GM12891 (cell line): ENCODE results near the gene RABEP2.

Experiments used
- POLR2A ChIP-seq: IDR thresholded peaks from 2 replicates; pipeline ENCODE4 v1.6.1; 2011; ENCODE audit warnings: low read depth, low read length, control low read depth
- POU2F2 ChIP-seq: IDR thresholded peaks from 2 replicates; pipeline ENCODE4 v1.6.1; 2011; ENCODE audit warnings: low read depth, mild to moderate bottlenecking, control low read depth, low read length, moderate library complexity
- TAF1 ChIP-seq: IDR thresholded peaks from 2 replicates; pipeline ENCODE4 v1.6.1; 2011; ENCODE audit warnings: low read depth, low read length, control low read depth

DNA sequence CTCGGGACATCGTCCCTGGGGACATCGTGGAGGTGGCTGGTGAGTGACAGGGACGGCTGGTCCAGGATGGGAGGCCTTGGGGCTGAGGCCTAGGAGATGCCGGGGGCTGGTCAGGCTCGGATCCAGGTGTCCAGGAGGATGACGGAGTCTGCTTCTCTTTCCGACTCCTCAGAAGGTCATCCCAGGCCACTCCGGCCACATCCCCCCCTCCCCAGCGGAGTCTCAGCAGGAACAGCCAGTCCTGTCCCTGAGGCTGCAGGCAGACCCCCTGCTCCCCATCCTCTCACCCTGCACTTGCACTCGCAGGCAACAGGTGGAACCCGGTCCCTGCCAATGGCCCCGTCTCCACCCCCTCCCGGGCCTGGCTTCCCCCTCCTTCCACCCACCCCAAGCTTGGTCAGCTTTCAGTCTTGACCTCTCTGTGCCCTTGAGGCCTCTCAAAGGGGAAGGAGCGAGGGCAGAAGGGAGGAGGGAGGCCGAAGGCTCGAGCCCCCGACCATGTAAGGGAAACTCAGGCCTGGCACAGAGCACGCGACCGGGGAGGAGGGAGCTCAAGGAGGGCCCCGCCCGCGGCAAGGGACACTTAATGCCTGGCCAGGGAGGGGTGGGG lies 42.4 kb downstream of the RABEP2 start:
- TF ChIP-seq POLR2A (no peak), TAF1 (no peak), POU2F2 (no peak)
